Stimulated activated CD8-positive, alpha-beta memory T cell treated with anti-CD3 and anti-CD28 coated beads, Interleukin-2, amount 100 ng/mL, for 1 hour (primary cell): ENCODE results near the gene ANKRD11.

Source experiments
- DNase-seq, 2 donors: peaks; one replicate each; pipeline ENCODE4 v3.0.0-alpha.2; 2020; ENCODE audit warnings: low read depth in 2 of 2

Gene ANKRD11

GRCh38 chr16:89283449-89283848 is 206.9 kb downstream of the ANKRD11 start:
- DNase-seq, result no peak

- DNase-seq, result no peak
Observed at GRCh38 chr16:89282523-89282922, 207.8 kb downstream of the ANKRD11 start.

GRCh38 chr16:89281829-89282228 is 208.5 kb downstream of the ANKRD11 start:
- no peak for DNase-seq

DNA sequence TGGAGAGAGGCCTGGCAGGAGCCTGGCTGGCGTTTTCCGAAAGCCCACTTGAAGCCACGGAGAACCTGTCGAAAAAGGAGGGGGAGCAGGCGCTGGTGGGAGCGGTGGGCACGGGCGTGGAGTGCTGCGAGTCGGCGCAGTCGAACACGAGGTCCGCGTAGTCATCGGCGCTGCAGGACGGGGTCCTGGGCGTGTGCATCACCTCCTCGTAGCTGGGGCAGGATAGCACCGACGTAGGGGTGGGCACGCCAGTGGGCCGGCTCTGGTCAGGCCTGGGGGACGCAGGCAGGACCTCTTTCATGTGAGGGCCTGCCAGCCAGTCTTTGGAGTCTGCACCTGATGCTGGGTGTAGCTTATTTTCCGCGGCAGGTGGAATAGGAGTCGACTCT is 209.2 kb downstream of the ANKRD11 start:
- DNase-seq, result no peak

- no peak for DNase-seq
Observed at GRCh38 chr16:89280546-89281188, 209.7 kb downstream of the ANKRD11 start.

- no peak for DNase-seq
Observed at GRCh38 chr16:89279666-89280481, 210.5 kb downstream of the ANKRD11 start.

GRCh38 chr16:89278441-89279240 is 211.7 kb downstream of the ANKRD11 start:
- DNase-seq, result no peak

GRCh38 chr16:89277641-89278341 is 212.6 kb downstream of the ANKRD11 start:
- no peak for DNase-seq

DNA sequence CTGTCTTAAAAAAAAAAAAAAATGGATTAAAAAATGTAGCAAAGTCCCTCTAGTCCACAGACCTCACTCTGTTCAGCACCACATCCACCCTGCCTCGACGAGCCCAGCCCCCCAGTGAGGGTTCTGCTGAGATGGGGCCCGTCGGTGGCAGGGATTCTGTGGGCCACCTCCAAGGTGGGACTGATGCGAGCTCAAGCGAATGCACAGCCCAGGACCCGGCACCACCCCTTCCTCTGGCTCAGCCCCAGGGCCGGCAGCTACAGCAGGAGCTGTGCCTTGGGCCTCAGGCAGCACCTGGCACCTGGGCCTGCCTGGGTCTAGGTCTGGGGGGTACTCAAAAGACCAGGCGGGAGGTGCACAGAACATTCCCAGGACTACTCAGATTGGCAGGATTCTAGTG is 213.3 kb downstream of the ANKRD11 start:
- DNase-seq, result no peak

DNA sequence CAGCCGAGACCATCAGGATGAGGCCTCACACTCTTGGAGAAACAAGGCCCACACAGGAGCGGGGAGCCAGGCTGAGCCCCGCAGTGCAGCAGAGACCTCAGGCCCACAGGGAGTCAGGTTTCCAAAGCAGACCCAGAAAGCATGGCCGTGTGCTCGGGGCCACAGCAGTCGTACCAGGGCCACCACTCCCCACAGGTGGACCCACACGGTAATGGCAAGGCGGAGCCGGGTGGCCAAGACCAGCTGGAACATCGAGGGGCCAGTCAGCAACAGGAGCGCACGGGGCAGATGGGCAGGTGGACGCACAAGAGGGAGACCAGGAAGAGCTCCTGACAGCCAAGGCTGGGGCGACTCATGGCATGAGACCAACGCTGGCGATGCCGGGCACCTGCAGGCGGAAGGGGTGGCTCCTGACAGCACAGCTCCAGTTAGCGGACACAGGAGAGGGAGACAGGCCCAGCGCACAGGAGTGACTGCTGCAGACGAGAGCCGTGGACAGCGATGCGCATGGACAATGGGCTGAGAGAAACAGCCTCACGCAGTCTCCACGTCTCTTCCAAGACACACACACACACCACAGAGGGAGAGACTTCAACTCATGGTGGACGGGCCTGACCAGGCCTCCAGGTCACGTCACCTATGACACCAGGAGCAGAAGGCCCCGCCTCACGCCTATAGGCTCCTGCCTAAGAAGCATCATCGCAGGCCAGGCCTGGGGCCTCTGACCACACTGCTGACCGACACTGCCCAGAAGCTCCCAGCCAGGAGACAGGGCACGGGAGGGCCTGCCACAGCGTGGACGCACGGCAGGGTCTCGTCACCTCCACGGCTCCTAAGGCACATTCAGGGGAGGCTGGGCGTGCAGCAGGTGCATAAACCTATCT is 214.3 kb downstream of the ANKRD11 start:
- no peak for DNase-seq

DNA sequence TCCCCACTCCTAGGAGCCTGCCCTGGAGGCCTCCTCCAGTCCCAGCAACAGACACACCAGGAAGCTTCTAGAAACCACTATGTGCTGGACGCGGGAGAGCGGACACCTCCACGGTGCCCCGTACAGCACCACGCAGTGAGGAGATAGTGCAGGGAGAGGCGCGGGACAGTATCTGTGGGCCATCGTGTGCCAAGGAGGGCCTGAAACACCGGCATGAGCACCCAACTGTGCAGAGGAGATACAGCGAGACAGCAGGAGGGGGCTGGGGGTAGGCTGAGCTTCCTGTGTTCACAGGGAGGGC is 215.1 kb downstream of the ANKRD11 start:
- no peak for DNase-seq

DNA sequence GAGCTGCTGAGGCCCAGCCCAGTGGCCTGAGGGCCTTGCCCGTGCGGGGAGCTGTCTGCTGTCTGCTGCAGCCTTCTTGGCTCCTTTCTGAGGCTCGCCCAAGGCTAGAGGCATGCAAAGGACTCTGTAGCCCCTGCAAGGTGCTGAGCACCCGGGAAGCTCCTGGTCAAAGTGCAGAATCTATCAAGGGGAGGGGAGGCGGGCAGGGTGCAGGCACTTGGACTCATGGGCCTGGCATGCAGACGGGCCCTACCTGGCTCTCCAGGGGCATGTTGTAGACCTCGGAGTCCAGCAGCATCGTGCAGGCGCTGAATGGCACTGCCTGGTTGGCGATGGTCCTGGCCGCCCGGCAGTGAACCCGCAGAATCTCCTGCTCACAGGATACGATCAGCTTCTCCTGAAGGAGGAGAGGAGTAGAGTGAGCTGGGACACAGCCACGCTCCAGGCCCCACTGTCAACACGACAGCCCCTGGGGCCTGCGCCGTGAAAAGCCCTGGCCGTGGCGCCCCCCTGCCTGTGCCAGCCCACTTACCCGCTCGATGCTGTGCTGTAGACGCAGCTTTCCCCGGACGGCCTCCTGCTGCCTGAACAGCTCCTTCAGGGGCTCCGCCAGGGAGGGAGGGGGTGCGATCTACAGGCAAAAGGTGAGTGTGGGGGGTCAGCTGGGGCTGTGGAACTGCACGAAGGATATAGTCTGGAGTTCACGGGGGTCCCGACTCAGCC is 215.6 kb downstream of the ANKRD11 start:
- DNase-seq, result no peak

GRCh38 chr16:89273741-89274472 is 216.5 kb downstream of the ANKRD11 start:
- no peak for DNase-seq

DNA sequence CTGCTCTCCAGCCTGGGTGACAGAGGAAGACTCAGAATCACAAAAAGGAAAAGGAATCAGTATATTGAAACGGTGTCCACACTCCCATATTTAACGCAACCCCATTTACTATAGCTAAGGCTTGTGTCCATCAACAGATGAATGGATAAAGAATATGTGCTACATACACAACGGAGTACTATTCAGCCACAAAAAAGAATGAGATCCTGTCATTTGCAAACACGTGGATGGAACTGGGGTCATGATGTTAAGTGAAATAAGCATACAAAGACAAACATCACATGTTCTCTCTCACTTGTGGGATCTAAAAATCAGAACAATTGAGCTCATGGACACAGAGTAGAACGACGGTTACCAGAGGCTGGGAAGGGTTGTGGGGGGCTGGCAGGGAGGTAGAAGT is 217.7 kb downstream of the ANKRD11 start:
- DNase-seq, result no peak

DNA sequence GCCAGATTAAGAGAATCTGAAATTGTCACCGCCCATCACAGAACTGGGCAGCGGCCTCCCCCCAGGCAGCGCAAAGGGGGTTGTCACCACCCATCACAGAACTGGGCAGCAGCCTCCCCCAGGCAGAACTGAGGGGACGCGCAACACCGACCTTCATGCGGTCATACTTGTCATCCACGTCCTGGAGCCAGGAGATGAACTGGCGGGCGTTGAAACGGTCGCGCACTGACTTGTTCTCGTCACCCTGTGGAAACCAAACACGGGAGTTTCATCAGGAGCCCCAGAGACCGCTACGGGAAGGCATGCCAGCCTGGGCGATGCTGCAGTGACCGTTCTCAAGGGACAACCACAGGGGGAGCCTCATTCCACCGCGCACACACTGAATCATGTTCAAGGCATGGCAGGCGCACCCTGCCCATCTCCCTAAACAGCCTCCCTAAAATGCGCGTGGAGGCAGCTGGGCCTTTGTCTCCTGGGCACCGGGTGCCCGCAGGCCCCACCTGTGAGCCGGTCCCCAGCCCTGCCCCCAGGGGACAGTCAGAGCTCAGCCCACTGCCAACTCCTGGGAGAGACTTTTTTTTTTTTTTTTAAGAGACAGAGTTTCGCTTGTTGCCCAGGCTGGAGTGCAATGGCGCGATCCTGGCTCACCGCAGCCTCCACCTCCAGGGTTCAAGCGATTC is 219.6 kb downstream of the ANKRD11 start:
- DNase-seq, result no peak

DNA sequence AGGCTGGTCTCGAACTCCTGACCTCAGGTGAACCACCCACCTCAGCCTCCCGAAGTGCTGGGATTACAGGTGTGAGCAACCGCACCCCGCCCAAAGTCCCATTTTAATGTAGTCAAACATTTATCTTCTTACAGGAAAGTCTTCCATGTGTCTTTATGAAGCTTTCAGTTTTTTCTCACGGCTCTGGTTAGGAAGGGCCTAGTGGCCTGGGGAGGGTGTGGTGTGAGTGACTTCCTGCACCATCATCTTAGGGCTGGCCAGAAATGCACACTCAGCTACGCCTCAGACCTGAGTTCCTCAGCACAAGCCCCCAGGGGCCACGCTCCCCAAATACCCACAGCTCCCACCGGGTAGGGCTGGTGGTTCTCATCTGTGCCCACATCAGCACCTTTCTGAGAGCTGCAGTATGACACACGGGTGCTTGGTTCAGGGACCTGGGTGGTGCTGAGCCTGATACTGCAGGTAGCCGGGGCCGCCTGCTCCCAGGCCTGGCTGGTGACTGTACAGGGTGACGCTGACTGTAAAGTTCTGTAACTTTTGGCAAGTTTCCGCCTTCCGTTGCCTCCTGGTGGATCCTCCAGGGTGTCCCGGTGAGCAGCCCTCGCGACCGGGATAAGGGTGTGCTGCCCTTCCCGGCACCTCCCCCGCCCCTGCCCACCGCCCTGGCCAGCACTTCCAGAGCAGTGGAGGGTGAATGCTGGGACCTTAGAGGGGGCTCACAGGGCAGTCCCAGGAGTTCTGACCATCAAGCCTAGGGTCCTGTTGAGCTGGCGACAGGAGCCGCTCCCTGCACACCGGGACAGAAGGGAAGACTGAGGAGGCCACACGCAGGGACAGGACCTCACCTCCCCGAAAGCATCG is 220.3 kb downstream of the ANKRD11 start:
- DNase-seq, result no peak

GRCh38 chr16:89268987-89269735 is 221.2 kb downstream of the ANKRD11 start:
- DNase-seq, result no peak

GRCh38 chr16:89268585-89268984 is 221.8 kb downstream of the ANKRD11 start:
- DNase-seq, result no peak
